PFSK-1 (cell line): Measurements from ENCODE around the gene CTIF.

ENCODE experiments used
- FOXP2 ChIP-seq: optimal IDR thresholded peaks from 2 replicates; pipeline ENCODE3; 2011; ENCODE audit warnings: borderline replicate concordance, control low read depth, inconsistent platforms; ENCODE audit not compliant: insufficient read depth; ENCODE audit errors: extremely low read length, extremely low read depth
- POLR2AphosphoS5 ChIP-seq: IDR thresholded peaks from 2 replicates; pipeline ENCODE4 v1.6.1; 2012; ENCODE audit warnings: low read depth, mild to moderate bottlenecking, control low read depth, low read length, moderate library complexity
- SIN3A ChIP-seq: IDR thresholded peaks from 2 replicates; pipeline ENCODE4 v1.6.1; 2012; ENCODE audit warnings: mild to moderate bottlenecking, low read length, moderate library complexity, borderline replicate concordance; ENCODE audit not compliant: insufficient read depth
- TAF1 ChIP-seq: IDR thresholded peaks from 2 replicates; pipeline ENCODE4 v1.6.1; 2012; ENCODE audit warnings: low read length, control low read depth, borderline replicate concordance; ENCODE audit not compliant: insufficient read depth
- TF ChIP-seq, protein P1 (sequence below), 2 experiments: IDR thresholded peaks; 2 replicates each; pipeline versions ENCODE4 v1.6.1 to v1.8.0; 2011 to 2012; ENCODE audit warnings: low read depth in 2 of 2, low read length in 2 of 2, control low read depth in 1 of 2, inconsistent platforms in 1 of 2, mild to moderate bottlenecking in 1 of 2, moderate library complexity in 1 of 2; ENCODE audit not compliant: insufficient read depth in 1 of 2

CTIF gene

GRCh38 chr18:48850822-48851598 lies 312.2 kb downstream of the CTIF start:
- TF ChIP-seq, protein P1, sequence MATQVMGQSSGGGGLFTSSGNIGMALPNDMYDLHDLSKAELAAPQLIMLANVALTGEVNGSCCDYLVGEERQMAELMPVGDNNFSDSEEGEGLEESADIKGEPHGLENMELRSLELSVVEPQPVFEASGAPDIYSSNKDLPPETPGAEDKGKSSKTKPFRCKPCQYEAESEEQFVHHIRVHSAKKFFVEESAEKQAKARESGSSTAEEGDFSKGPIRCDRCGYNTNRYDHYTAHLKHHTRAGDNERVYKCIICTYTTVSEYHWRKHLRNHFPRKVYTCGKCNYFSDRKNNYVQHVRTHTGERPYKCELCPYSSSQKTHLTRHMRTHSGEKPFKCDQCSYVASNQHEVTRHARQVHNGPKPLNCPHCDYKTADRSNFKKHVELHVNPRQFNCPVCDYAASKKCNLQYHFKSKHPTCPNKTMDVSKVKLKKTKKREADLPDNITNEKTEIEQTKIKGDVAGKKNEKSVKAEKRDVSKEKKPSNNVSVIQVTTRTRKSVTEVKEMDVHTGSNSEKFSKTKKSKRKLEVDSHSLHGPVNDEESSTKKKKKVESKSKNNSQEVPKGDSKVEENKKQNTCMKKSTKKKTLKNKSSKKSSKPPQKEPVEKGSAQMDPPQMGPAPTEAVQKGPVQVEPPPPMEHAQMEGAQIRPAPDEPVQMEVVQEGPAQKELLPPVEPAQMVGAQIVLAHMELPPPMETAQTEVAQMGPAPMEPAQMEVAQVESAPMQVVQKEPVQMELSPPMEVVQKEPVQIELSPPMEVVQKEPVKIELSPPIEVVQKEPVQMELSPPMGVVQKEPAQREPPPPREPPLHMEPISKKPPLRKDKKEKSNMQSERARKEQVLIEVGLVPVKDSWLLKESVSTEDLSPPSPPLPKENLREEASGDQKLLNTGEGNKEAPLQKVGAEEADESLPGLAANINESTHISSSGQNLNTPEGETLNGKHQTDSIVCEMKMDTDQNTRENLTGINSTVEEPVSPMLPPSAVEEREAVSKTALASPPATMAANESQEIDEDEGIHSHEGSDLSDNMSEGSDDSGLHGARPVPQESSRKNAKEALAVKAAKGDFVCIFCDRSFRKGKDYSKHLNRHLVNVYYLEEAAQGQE (IDR thresholded peaks at IDR 0.05; ENCODE audit: insufficient read depth in 1 of 2, low read depth in 2 of 2, low read length in 2 of 2) = no peak
- TF ChIP-seq SIN3A (no peak), FOXP2 (no peak), TAF1 (no peak), POLR2AphosphoS5 (no peak)

DNA sequence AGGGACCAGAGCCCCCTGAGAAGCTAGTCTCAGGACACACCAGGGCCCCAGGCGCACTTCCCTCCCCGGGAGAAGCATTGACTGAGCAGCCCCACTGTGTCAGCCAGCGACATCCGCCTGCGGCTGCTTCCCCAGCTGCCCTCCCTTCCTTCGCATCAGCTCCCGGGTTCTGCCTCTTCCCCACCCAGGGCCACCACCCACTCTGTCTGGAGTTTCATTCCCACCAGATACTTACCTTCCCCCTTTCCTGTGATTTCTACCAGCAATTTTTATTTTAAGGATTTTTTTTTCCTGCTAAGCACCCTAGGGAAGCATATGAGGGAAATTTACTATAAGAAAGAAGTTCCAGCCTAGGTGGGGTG lies 312.7 kb downstream of the CTIF start:
- TF ChIP-seq, protein P1 (IDR thresholded peaks at IDR 0.05; ENCODE audit: insufficient read depth in 1 of 2, low read depth in 2 of 2, low read length in 2 of 2) = no peak
- TF ChIP-seq POLR2AphosphoS5 (no peak), FOXP2 (no peak), SIN3A (no peak), TAF1 (no peak)

DNA sequence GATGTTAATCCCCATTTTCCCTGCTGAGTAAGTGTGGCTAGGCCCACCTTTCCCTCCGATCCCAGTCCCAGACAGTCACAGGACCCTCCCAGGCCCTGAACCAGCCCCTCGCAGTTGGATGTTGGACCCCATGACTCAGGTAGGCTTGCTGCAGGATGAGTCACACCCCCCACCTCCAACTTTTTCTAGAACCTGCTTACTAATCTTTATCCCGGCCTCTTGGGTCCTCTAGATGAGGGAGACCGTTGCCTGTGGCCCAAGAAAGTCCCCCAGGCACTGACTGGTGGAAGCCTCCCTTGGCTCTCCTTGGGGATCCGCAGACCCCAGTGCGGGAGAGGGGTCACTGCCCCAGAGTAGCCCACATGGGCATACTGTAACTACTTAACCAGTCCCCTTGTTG lies 313.5 kb downstream of the CTIF start:
- TF ChIP-seq, protein P1 (IDR thresholded peaks at IDR 0.05; ENCODE audit: insufficient read depth in 1 of 2, low read depth in 2 of 2, low read length in 2 of 2) = no peak
- no peak for TF ChIP-seq SIN3A
- no peak for TF ChIP-seq TAF1
- TF ChIP-seq FOXP2 = no peak
- TF ChIP-seq POLR2AphosphoS5 = no peak

- TF ChIP-seq SIN3A = no peak
- no peak for TF ChIP-seq TAF1
- TF ChIP-seq POLR2AphosphoS5 = no peak
- TF ChIP-seq, protein P1 (IDR thresholded peaks at IDR 0.05; ENCODE audit: insufficient read depth in 1 of 2, low read depth in 2 of 2, low read length in 2 of 2) = no peak
- TF ChIP-seq FOXP2 = no peak
These were observed 314.0 kb downstream of the CTIF start for GRCh38 chr18:48852794-48853193.

DNA sequence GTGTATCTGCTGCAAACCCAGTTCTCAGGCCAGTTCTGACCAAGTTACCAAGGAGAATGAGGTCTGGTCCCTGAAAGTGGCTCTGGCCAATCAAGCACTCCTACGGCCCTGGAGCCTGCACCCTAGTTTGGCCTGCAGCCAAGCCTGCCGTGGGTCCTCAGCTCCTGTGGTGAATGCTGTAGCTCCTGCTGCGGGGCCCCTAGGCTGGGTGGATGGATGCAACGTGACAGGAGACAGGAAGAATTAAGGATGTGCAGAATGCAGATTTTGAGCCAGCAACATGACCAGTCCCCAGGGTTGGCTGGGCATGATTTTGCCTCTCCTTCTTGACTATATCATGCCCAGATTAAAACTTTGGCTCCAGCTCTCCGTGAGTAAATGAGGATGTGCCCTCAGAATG lies 314.8 kb downstream of the CTIF start:
- TF ChIP-seq SIN3A = no peak
